NCI-H2171 treated with DMSO at 0.1 percent for 48 hours (cell line): ENCODE measurements around the gene ROPN1L.
A peak's percentile ranks its signal among the peaks of the same experiment; 100 is the strongest.
"Not testable (repeated sequence)": the region's sequence is repeated elsewhere in the genome, so short reads cannot be mapped to it uniquely, and the experiment has no call there.

Experiments
- DNase-seq: peaks from one replicate; lab custom pipeline; 2025; lab: John Stamatoyannopoulos, UW

Gene ROPN1L

DNA sequence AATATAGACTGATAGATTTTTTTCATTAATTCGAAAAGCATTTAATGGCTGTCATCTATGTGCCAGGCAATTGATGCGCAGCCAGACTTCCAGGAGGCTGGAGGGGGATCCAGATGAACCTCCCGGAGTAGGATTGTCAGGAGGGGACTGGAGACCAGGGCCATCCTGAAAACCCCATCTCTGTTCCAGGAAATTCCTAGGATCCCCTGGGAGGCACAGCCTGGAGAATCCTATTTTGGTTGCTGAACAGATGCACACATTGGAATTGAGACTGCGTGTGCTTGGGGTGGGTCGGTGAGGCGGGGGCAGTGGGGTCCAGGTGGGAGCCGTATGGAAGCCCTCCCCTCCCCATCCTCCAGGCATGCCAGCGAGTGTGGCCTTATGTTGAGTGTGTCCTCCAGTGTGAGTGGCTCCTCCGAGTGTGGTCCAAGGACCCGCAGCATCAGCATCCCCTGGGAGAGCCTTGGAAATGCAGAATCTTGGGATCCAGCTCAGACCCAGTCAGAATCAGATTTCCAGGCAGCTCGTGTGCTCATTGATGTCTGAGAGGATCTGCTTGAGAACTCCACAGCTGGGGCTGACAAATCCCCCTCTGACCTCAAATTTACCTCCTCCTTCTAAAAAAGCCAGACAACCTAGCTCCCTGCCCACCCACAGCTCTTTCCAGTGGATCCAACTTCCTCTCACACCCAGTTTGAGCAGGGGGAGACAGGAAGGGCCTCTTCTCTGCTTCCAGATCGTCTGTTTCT lies 38.7 kb downstream of the ROPN1L start:
- peak; percentile 66 for DNase-seq

DNA sequence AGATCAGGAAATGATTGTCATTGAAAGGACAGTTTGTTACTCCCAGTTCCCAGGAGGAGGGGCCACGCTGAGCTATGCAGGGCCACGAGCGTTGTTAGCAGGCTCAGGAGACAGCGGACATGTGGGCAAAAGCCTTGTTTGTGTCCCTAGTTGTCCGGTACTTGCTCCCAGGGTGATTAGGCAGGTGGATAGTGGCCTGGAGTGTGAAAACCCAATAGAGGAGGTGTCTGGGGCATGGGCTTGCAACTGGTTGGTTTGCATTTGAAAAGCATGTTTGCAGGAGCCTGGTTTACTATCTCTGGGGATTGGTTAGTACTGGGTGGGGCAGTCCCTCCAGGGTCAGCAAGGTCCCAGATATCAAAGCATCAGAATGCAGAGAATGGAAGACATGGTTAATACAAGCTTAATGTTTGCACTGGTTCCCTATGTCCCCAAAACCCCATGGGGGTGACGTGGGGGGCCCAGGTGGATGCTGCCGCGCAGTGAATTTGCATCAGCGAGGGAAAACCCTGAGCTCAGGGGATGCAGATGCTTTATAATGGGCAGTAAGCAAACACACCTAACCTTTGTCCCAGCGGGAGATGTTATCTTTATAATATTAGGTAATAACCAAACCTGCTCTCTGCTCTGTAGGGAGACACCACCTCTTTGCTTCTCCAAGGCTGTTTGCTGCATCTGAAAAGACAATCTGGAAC lies 39.7 kb downstream of the ROPN1L start:
- DNase-seq: no peak

DNA sequence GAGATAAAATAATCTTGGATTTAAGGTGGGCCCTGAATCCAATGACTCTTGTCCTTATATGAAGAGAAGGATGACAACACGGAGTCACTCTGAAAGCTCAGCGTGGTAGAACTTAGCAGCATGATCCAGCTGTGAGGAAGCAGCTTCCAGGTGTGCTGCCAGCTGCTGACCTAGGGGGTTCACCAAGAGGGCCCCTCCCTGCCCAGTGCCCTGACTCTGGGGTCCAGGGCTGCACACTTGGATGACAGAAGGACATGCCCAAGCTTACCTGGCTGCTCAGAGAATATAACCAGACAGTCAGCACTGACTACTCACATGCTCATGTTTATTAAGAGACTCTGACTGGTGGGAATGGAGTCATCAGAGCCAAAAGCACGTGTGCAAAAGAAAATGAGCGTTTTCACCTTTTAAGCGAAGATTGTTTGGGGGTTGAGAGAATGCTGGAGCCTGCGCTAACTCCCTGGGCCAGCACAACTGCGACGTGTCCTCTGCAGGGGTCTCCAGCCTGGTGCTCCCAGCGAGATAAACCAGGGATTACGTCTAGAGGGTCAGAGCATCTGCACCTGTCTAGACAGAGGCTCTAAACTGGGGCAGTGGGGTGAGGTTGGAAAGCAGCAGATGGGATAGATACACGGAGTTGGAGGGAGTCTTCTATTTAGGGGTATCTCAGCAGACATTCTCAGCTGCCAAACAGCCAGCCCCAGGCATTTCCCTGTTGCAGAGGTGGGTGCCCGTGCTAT lies 41.3 kb downstream of the ROPN1L start:
- DNase-seq: no peak

DNA sequence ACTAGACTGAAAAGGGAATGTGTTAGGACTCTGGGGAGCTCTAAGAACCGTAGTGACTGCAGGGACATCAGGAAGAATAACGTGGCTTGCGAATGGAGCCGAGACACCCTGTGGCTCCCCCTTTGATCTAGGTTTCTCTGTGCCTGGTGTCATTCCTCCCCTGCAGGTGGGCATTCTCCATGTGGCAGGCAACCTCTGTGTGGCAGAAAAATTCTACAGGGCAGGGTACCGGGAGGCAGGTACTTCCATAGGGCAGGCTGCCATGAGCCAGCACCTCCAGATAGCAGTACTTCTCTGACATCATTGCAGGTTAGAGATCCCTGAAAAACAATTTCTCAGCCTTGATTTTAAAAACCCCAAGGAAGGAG lies 43.1 kb downstream of the ROPN1L start:
- DNase-seq: no peak

DNA sequence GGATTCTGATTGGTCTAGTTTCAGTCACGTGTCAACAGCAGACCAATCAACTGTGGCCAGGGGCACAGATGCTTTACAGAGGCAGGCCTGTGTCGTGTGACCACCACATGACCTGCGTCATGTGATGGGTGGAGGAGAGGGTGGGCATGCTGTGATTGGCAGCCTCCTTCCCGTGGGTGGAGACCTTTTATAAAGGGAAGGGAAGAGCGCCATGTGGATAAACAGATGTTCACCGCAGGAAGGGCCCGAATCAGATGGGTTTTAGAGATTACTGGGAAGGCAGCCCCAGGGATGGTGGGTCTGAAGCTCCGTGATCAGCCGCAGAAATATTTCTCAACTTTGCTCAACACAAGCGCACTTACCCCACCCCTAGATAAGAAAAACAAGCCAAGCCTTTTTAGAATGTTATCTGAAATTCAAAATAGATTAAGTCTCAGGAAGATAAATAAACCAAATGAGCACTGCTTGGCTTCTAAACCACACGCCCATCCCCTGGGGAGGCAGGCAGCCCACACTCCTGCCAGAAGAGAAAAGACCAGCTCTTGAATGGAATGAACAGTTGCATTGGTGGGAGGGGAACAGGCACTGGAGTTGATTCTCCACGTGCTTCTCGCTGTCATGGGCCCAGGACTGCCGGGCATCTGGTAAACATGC lies 43.6 kb downstream of the ROPN1L start:
- DNase-seq: peak; percentile 98

DNA sequence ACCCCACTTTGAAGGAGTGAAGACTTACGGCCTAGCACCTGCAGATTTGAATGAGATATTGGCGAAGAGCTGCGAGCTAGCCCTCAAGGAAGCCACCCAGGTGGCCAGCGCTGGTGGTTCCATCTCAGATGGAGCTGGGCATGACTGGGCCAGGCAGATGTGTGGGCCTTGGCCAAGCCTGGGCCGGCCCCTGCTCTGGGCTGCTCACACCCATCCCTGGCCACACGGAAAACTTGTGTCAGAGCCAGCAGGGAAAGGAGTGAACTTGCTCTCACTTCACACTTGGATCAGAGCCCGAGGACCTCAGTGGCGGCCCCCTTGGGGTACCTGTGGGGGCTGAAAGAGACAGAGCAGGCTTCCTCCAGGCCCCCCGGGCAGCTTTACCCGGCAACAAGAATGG lies 44.2 kb downstream of the ROPN1L start:
- DNase-seq: no peak

DNA sequence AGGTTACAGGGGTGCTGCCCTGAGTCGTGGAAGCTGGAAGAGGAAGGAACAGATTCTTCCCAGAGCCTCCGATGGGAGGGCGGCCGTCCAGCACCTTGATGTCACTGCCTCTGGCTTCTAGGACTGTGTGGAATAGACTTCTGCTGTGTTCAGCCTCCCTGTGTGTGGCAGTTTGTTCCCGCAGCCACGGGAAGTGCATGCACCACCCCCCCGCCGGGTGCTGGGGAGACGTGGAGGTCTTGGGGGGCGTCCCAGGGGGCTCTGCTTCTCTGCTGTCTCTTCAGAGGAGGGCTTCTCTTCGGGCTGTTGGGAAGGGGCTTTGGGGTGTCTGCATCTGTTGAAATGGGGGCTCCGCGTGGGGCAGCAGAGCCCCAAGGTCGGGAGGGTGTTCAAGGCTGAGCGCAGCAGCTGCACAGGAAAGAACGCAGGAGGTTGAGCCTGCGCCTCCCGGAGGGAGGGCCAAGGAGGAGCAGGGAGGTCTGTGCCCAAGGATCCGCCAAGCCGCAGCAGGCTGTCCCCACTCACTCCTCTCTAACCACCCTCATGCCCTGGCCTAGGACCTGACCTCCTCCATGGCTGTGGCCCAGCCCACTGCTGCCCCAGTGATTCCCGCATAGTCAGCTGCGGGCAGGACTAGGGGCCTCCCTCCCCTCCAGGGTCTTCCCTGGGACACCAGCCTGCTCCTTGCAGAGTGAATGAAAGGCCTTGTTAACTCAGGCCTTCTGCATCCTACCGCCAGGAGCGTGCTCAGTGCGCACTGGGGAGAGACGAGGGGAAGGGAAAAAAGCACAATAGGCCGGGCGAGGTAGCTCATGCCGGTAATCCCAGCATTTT lies 45.0 kb downstream of the ROPN1L start:
- no peak for DNase-seq

DNA sequence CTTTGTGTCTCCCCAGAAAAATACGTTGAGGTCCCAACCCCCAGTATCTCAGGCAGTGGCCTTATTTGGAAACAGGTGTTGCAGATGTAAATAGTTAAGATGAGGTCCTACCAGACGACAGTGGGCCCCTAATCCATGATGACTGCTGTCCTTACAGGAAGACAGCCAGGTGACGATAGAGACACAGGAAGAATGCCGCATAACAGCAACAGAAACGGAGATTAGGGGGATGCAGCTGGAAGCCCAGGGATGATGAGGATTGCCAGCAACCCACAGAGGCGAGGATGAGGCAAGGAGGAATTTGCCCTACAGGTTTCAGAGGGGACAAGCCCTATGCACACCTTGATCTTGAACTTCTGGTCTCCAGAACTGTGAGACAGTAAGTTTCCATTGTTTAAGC lies 46.5 kb downstream of the ROPN1L start:
- no peak for DNase-seq

DNA sequence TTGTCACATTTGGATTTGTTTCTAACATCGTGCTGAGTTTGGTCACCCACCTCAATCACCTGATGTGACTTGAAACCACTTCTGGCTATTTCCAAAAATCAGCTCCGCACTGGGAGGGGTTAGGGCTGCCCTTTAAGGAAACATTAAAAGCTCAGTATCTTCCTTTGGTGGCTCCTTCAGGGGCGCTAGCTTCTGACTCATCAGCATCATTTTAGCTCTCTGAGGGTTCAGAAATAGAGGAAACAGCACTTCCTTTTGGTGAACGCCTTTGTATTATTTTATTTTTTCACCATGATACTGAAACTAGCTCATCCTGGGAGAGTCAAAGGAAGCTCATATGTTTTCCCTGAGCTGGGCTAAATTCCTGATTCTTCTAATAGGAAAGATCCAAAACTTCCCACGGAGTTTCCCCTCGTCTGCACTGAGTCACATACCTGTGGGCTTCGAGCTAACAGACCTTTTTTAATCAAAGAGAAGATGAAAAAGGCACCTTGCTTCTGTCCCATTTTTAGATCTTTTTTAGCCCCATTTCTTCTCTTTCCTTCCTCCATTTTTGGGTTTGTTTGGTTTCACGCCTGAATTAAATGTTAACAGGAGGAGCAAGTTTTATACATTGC lies 48.2 kb downstream of the ROPN1L start:
- no peak for DNase-seq

DNA sequence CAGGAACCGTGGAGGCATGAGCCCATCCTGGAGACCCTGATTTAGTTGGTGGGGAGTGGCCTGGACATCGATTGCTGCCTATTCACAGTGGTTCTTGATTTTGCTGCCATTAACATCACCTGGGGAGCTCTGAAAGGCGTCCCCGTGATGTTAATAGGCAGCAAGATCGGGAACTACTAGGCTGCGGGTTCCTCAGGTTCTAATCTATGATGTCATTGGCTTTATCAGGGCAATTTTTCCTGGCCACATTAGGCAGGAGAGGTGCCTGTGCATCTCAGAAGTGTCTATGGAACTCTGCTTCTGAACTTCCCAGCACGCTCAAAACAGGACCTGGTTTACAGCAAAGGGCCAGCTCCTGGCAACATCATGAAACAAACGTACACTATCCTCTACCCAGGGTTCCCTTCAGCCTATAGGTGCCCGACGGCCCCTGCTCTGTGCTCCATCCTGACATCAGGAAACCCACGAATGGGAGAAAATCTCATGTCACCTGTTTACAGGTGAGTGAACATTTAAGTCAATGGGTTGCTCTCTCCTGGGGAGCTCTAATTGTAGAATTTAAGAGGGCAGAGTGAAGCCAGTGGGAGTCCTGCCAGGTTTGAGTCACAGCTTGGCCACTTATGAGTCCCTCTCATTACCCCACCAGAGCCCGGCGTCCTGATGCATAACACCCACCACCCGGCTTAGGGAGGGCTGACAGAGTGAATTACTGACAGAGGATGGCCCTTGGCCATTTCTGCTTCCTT lies 49.4 kb downstream of the ROPN1L start:
- no peak for DNase-seq

DNA sequence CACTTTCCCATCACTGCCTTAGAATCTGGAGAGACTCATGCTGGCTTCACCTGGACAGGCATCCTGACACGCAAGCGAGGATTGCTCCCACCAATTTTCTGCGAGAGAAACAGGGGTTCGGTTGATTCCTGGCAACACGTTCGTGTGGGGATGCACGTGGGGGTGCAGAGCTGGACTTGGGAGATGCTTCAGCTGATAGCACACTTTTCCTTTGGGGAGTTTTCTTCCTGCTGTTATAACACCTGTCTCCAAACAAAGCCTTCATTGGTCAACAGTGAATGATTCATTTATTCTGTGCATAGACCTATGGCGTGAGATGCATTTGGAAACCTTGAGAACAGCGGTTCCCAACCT lies 50.0 kb downstream of the ROPN1L start:
- DNase-seq: no peak

DNA sequence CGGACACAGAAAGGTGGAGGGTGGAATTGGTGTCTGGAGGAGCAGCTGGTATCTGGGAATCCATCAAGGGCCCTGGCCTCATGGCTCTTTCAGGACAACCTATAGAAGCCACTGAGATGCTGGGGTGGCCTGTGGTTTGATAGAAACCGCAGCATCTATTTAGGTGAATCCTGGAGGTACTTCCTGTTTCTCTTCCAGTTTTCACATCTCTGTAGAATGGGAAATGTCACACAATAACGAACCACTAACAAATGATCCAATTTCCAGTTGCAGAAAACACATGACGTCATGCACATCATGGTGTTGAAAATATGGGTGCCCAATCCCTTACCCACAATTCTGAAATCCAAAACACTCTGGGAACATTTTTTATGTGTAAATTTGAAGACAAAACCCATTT lies 52.2 kb downstream of the ROPN1L start:
- no peak for DNase-seq

DNA sequence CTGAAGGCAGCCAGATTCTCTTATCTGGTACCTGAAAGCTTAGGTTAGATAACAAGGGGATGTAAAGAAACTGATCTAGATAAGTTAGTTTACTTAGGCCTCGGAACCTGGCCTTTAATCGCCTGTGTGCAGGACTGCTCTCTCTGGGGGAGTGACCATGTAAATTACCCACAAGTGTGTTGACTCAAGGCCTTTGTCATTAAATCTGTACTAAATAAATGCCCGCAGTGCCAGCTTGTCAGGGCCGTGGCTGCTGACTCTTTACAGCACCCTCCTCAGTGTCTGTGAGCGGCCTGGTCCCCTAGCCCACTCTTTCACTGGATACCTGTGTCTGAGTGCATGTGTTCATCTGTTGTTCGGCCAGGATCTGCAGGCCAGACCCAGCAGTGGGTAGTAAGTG lies 52.8 kb downstream of the ROPN1L start:
- not testable (repeated sequence) for DNase-seq

DNA sequence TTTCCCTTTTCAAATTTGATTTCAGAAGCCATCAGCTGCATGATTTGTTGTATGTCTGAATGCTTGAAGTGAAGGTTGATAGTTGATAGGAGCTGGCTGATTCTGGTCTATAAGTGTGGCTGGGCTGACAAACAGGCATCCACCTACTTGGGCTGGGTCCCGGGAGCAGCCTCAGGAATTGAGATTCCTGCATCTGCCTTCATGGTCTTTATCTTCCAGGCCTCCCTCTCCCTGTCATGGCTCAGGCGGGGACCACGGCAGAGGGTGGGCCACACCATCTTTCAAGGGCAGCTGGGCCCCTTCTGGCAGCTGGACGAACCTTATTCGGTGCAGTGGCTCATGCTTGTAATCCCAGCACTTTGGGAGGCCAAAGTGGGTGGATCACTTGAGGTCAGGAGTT lies 55.9 kb downstream of the ROPN1L start:
- no peak for DNase-seq

DNA sequence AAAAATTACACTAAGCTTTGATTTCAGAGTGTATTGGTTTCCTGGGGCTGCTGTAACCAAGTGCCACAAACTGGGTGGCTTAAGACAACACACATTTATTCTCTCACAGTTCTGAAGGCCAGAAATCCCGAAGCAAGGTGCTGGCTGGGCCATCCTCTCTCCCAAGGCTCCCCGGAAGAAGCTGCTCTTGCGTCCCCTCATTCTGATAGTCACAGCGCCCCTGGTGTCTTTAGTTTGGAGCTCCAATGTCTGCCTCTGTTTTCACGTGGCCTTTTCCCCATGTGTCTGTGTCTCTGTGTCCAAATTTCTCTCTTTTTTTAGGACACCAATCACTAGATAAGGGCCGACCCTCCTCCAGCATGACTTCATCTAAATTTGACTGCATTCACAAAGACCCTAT lies 56.7 kb downstream of the ROPN1L start:
- no peak for DNase-seq

DNA sequence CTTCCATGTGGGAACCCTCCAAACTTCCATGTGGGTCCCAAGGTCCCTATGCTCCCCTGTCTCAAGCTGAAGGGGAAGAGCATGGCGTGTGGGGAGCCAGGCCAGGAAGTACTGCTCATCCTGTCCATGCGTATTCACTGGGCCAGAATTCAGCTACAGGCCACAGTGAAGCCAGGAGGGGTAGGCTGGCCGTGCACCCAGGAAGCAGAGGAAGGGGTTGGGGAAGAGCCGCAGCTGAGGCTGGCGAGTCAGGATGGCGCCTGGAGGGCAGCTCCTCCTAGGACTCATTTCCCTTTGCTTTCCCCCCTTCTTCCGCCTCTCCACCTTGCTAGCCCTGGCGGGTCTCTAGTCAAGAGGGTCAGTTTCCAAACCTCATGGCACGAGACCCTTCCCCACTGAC lies 57.4 kb downstream of the ROPN1L start:
- DNase-seq: no peak

DNA sequence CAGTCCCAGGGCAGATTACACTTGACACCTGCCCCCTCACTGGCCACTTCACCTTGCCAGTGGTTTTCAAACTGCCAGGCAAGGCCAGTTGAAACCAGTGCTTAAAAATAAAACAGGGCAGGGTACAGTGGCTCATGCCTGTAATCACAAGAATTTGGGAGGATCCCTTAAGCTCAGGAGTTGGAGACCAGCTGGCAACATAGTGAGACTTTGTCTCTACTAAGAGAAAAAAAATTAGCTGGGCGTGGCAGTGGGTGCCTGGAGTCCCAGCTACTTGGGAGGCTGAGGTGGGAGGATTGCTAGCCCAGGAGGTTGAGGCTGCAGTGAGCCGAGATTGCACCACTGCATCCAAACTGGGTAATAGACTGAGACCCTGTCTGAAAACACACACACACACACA lies 58.1 kb downstream of the ROPN1L start:
- DNase-seq: no peak

DNA sequence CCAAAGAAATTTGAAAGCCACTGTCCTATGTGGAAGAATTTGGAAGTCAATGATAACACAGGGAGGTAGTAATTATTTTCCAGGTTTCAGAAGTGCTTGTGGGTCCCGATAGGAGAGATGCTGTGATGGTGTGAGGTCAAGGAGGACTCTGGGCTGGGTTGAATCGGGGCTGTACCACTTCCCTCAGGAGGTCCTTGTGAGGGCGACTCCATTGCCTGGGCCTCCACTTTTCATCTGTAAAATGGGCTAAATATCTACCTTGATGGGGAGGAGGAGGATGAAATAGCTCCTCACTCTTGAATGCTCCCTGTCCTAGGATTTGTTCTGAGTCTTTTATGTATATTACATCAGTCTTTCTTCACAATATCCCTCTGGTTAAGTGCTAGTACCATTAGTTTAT lies 59.0 kb downstream of the ROPN1L start:
- DNase-seq: no peak

DNA sequence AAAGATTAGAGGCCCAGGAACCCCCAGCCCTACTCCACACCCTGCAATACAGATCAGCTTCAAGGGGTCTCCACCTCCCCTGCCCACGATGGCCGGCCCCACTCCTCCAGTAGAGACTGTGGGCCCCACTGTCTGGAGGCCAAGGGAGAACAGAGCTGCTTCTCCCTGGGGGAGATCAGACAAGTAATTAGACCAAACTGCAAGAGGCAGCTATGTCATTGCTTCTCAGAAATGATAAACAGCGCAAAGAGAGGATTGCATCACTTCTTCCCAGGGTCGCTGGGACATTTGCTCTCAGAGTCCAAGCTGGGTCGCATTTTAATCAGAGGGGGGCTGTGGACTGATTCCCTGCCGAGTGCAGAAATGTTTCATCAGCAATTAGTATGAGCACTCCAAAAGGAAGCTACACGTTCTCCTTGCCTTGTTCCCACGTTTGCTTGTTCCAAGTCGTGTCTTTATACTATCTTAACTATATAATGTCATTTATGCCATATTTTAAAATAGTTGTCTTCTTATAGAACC lies 59.9 kb downstream of the ROPN1L start:
- no peak for DNase-seq

DNA sequence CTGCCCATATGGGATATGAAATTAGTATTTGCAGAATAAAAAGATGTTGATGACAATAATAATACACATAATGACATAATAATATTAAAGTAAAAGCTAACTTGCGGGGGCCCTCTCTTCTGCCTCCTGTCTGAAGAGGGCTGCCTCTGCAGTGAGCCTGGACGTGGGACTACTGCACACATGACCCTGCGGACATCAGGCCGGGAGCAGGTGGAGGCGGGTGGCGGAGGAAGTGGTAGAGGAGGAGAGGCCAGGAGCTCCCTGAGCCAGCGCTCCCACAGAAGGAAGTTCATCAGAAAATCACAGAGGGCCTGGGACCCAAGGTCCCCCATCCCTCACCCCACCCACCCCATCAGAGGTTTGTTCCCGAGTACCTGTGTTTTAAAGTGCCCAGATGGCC lies 60.5 kb downstream of the ROPN1L start:
- no peak for DNase-seq
